Mesendoderm (in vitro differentiated cells): ENCODE data around the gene CCDC136.

Experiments
- DNase-seq: peaks from one replicate; pipeline ENCODE4 v3.0.0; 2013
- H2AK5ac ChIP-seq: 2 replicates; pipeline ENCODE4 v1.6.1; 2013; ENCODE audit warnings: low read length, inconsistent platforms
- H2BK120ac ChIP-seq: 2 replicates; pipeline ENCODE4 v1.6.1; 2013; ENCODE audit warnings: low read depth, mild to moderate bottlenecking, low read length, moderate library complexity, mixed read lengths
- H2BK15ac ChIP-seq: replicated peaks from 2 replicates; pipeline ENCODE4 v1.6.1; 2013; ENCODE audit warnings: low read depth, mild to moderate bottlenecking, moderate library complexity
- H2BK5ac ChIP-seq: 2 replicates; pipeline ENCODE4 v1.6.1; 2013; ENCODE audit warnings: low read length, inconsistent platforms
- H3K18ac ChIP-seq: 2 replicates; pipeline ENCODE4 v1.6.1; 2013; ENCODE audit warnings: mild to moderate bottlenecking, low read length, mixed read lengths
- H3K23ac ChIP-seq: one replicate; pipeline ENCODE4 v1.6.1; 2013; ENCODE audit warnings: low read length
- H3K27ac ChIP-seq: 2 replicates; pipeline ENCODE4 v1.5.1; 2013; ENCODE audit warnings: low read depth, mild to moderate bottlenecking, inconsistent platforms, low read length, moderate library complexity
- H3K27me3 ChIP-seq: 2 replicates; pipeline ENCODE4 v1.6.1; 2013; ENCODE audit warnings: low read length, control low read depth, mild to moderate bottlenecking, inconsistent platforms; ENCODE audit not compliant: insufficient read depth, poor library complexity
- H3K36me3 ChIP-seq: 2 replicates; pipeline ENCODE4 v1.6.1; 2013; ENCODE audit warnings: low read length, inconsistent platforms; ENCODE audit not compliant: control insufficient read depth, insufficient read depth
- H3K4ac ChIP-seq: one replicate; pipeline ENCODE4 v1.6.1; 2013; ENCODE audit warnings: low read depth, mild to moderate bottlenecking, low read length, moderate library complexity
- H3K4me1 ChIP-seq: 2 replicates; pipeline ENCODE4 v1.6.1; 2013; ENCODE audit warnings: low read depth, low read length, inconsistent platforms; ENCODE audit not compliant: control insufficient read depth
- H3K4me2 ChIP-seq: 2 replicates; pipeline ENCODE4 v1.6.1; 2013; ENCODE audit warnings: low read length
- H3K4me3 ChIP-seq: 2 replicates; pipeline ENCODE4 v1.5.1; 2013; ENCODE audit warnings: mild to moderate bottlenecking, low read length
- H3K56ac ChIP-seq: one replicate; pipeline ENCODE4 v1.6.1; 2013; ENCODE audit warnings: low read length
- H3K79me1 ChIP-seq: 2 replicates; pipeline ENCODE4 v1.6.1; 2013; ENCODE audit warnings: low read length, inconsistent platforms
- H3K79me2 ChIP-seq: 2 replicates; pipeline ENCODE4 v1.6.1; 2013; ENCODE audit warnings: mild to moderate bottlenecking, low read length; ENCODE audit not compliant: control insufficient read depth, insufficient read depth
- H3K9ac ChIP-seq: 2 replicates; pipeline ENCODE4 v1.6.1; 2013; ENCODE audit warnings: low read length, inconsistent platforms
- H4K5ac ChIP-seq: one replicate; pipeline ENCODE4 v1.6.1; 2013; ENCODE audit warnings: low read length
- H4K8ac ChIP-seq: one replicate; pipeline ENCODE4 v1.6.1; 2013; ENCODE audit warnings: low read depth, mild to moderate bottlenecking, control low read depth, low read length, moderate library complexity
- WGBS: extraction: QIAGEN DNeasy Blood & Tissue Kit; methylation state at CpG from one replicate; pipeline ENCODE4 v1.1.7; 2013; ENCODE audit warnings: low lambda C conversion rate, missing lambda C conversion rate; ENCODE audit not compliant: insufficient coverage; ENCODE audit errors: extremely low coverage; 5-methylcytosine and 5-hydroxymethylcytosine counted together

The CCDC136 gene

DNA sequence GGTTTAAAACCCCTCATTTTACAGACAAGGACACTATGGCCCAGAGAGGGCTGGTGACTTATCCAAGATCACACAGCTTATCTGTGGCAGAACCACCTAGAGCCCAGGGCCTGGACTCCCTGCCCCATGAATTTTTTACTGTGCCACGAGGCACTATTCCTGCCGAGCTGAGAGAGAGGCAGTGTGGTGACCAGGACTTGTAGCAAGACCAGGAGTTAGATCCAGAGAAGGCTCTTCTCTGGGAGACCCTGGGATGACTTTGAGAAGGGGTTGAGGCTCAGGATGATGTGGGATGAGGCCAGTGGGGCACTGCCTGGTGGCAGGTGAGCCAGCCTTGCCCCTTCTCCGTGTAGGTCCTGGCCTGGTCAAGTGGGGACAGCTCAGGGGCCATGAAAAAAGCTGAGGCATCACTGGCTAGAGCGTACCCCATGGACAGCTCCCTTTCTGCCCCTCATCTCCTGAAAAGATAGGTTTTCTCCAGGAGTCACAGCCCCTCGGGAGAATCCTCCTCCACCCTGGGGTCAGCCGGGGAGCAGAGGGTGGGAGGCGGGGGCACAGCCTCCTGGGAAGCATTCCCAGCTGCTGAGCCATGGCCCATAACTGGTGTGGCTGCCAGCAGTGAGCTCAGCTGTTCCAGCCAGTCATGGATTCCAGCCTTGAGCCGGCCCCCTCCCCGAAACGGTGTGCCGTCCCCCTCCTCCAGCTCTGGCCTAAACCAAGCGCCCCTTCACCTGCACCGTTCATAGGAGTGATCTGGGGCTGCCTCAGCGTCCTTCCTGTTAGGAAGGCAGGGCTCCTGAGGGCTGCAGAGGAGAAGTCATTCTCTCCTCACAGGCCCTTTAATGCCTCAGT is 44.2 kb downstream of the CCDC136 start:
- no peak overlapping the region for H3K18ac ChIP-seq
- H3K79me2 ChIP-seq, result peaks cover 6% of the 10 kb centered on the region
- H2AK5ac ChIP-seq, result no peak overlapping the region
- peaks cover 3% of the 10 kb centered on the region for H3K79me1 ChIP-seq
- H4K5ac ChIP-seq, result no peak overlapping the region
- no peak overlapping the region for H3K23ac ChIP-seq
- H3K56ac ChIP-seq, result no peak overlapping the region
- no peak for DNase-seq
- H3K27ac ChIP-seq, result no peak overlapping the region
- H4K8ac ChIP-seq, result no peak overlapping the region
- H3K4me1 ChIP-seq, result peaks cover 7% of the 10 kb centered on the region
- no peak overlapping the region for H2BK5ac ChIP-seq
- no peaks in the 10 kb centered on the region for H3K27me3 ChIP-seq
- peaks cover 14% of the 10 kb centered on the region for H3K36me3 ChIP-seq
- H2BK15ac ChIP-seq, result no peak overlapping the region
- no peak overlapping the region for H2BK120ac ChIP-seq
- WGBS, result no CpG with 5 or more reads among the region's 14 CpGs
- H3K9ac ChIP-seq, result no peak overlapping the region
- H3K4me2 ChIP-seq, result no peak overlapping the region
- no peak overlapping the region for H3K4ac ChIP-seq
- H3K4me3 ChIP-seq, result no peak overlapping the region

GRCh38 chr7:128836729-128837348 is 45.1 kb downstream of the CCDC136 start:
- Histone ChIP-seq H3K27ac (no peak overlapping the region), H4K8ac (no peak overlapping the region), H3K18ac (no peak overlapping the region), H3K79me2 (no peaks in the 10 kb centered on the region), H3K79me1 (peaks cover 3% of the 10 kb centered on the region), H2BK5ac (no peak overlapping the region), H3K4ac (no peak overlapping the region), H3K27me3 (no peaks in the 10 kb centered on the region), H3K23ac (no peak overlapping the region), H3K9ac (no peak overlapping the region), H2AK5ac (no peak overlapping the region), H3K36me3 (peaks cover 18% of the 10 kb centered on the region), H3K56ac (no peak overlapping the region), H3K4me2 (no peak overlapping the region), H3K4me3 (no peak overlapping the region), H3K4me1 (peaks cover 7% of the 10 kb centered on the region), H4K5ac (no peak overlapping the region), H2BK15ac (no peak overlapping the region), H2BK120ac (no peak overlapping the region)
- no peak for DNase-seq
- WGBS, result no CpG with 5 or more reads among the region's 14 CpGs

DNA sequence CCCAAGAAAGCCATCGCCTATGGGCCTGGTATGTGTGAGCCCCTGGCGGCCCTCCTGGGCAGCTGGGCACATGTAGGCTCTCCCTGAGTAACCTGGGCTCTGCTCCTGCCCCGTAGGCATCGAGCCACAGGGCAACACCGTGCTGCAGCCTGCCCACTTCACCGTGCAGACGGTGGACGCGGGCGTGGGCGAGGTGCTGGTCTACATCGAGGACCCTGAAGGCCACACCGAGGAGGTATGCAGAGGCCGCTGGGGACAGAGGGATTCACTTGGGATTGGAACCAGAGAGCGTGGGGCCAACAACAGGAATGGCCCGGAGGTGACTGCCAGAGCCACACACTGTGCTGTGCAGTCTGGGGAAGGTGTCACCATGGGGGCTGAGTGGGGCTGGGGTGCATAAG is 45.8 kb downstream of the CCDC136 start:
- H3K18ac ChIP-seq, result no peak overlapping the region
- no peak overlapping the region for H3K56ac ChIP-seq
- no peak overlapping the region for H3K9ac ChIP-seq
- H2BK15ac ChIP-seq, result no peak overlapping the region
- H3K4ac ChIP-seq, result no peak overlapping the region
- H2BK5ac ChIP-seq, result no peak overlapping the region
- peaks cover 18% of the 10 kb centered on the region for H3K36me3 ChIP-seq
- H3K4me1 ChIP-seq, result peaks cover 7% of the 10 kb centered on the region
- H3K4me3 ChIP-seq, result no peak overlapping the region
- H3K79me2 ChIP-seq, result no peaks in the 10 kb centered on the region
- no peak for DNase-seq
- no peak overlapping the region for H2AK5ac ChIP-seq
- H3K27me3 ChIP-seq, result no peaks in the 10 kb centered on the region
- no peak overlapping the region for H4K5ac ChIP-seq
- no peak overlapping the region for H3K27ac ChIP-seq
- no peak overlapping the region for H4K8ac ChIP-seq
- no peak overlapping the region for H2BK120ac ChIP-seq
- H3K23ac ChIP-seq, result no peak overlapping the region
- peaks cover 3% of the 10 kb centered on the region for H3K79me1 ChIP-seq
- no peak overlapping the region for H3K4me2 ChIP-seq
- WGBS, result no CpG with 5 or more reads among the region's 16 CpGs

GRCh38 chr7:128838109-128838779 is 46.5 kb downstream of the CCDC136 start:
- Histone ChIP-seq H3K79me2 (no peaks in the 10 kb centered on the region), H3K56ac (no peak overlapping the region), H3K4me2 (no peak overlapping the region), H3K4me3 (no peak overlapping the region), H2BK15ac (no peak overlapping the region), H3K27ac (no peak overlapping the region), H2AK5ac (no peak overlapping the region), H4K5ac (no peak overlapping the region), H3K36me3 (peaks cover 22% of the 10 kb centered on the region), H3K9ac (no peak overlapping the region), H3K79me1 (peaks cover 3% of the 10 kb centered on the region), H3K4ac (no peak overlapping the region), H3K4me1 (peaks cover 4% of the 10 kb centered on the region), H3K18ac (no peak overlapping the region), H3K23ac (no peak overlapping the region), H4K8ac (no peak overlapping the region), H2BK120ac (no peak overlapping the region), H2BK5ac (no peak overlapping the region), H3K27me3 (no peaks in the 10 kb centered on the region)
- no CpG with 5 or more reads among the region's 22 CpGs for WGBS
- no peak for DNase-seq

DNA sequence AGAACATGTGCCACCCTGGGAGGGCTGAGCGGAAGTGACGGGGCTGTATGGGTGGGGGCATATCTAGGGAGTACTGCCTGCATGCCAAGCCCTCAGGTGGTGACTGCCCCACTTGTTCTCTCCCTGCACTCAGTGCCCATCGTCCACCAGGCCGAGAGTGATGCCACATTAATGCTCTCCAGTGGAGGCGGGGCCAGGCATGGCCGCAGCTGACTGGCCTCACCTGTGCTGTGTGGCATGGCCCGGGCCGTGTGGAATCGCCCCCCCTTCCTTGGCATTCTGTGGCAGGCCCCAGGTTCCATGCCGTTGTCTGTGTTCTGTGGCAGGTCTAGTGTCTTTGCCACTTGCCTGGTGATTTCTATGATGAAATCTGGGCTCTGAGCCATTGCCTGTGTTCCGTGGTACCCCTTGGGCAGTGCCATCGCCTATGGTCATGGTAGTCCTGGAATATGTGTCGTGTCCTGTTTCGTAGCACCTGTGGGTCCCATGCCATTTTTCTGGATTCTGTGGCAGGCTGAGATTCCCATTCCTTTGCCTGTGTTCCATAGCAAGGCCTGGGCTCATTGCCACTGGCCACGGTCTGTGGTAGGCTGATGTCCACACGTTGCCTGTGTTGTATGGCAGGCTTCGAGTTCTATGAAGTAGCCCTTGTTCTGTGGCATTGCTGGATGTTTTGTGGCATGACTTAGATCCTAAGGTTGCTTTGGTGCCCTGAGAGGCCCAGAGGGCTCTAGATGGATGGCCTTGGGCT is 47.4 kb downstream of the CCDC136 start:
- Histone ChIP-seq H2BK15ac (no peak overlapping the region), H2AK5ac (no peak overlapping the region), H3K36me3 (peaks cover 28% of the 10 kb centered on the region)

More for the DNA sequence above, 47.4 kb downstream of the CCDC136 start:
- H2BK5ac ChIP-seq, result no peak overlapping the region
- H3K18ac ChIP-seq, result no peak overlapping the region
- H3K4me3 ChIP-seq, result no peak overlapping the region
- H3K4me2 ChIP-seq, result no peak overlapping the region
- no peaks in the 10 kb centered on the region for H3K27me3 ChIP-seq
- no peak overlapping the region for H4K8ac ChIP-seq
- H3K79me1 ChIP-seq, result peaks cover 2% of the 10 kb centered on the region
- H2BK120ac ChIP-seq, result no peak overlapping the region
- no peaks in the 10 kb centered on the region for H3K4me1 ChIP-seq
- H3K79me2 ChIP-seq, result no peaks in the 10 kb centered on the region
- H3K27ac ChIP-seq, result no peak overlapping the region
- no peak overlapping the region for H4K5ac ChIP-seq
- no peak overlapping the region for H3K9ac ChIP-seq
- no peak overlapping the region for H3K23ac ChIP-seq
- H3K56ac ChIP-seq, result no peak overlapping the region
- no peak overlapping the region for H3K4ac ChIP-seq
- DNase-seq, result no peak
- no CpG with 5 or more reads among the region's 17 CpGs for WGBS
